ENCODE measurements around the gene MGME1. TPM values are rescaled to one million over a fixed set of nuclear protein-coding genes. Genes with fewer than 3 reads are reported as not detected.

MGME1 gene
- total RNA-seq, 3 donors from 2014 or later = 10.9 to 25.9 (median 22.3) TPM

- Histone ChIP-seq H3K4me1 (ENCODE audit: low read depth) (peaks cover 73% of the 10 kb centered on the region), H3K4me3 (no peak overlapping the region), H3K36me3 (ENCODE audit: low read depth) (no peaks in the 10 kb centered on the region), H3K9me3 (no peaks in the 10 kb centered on the region)
- DNase-seq (no peak), ATAC-seq (no peak)
- intact Hi-C loops (cut with DNase I, micrococcal nuclease) = no loop called here
- TF ChIP-seq CTCF (IDR thresholded peaks at IDR 0.05) = no peak
Measured at GRCh38 chr20:17961587-17961940, 7.3 kb upstream of the MGME1 start.

- DNase-seq (no peak), ATAC-seq (no peak)
- H3K4me3 ChIP-seq = no peak overlapping the region
- intact Hi-C loops (cut with DNase I, micrococcal nuclease) = no loop called here
- TF ChIP-seq CTCF (IDR thresholded peaks at IDR 0.05) = no peak
- peaks cover 62% of the 10 kb centered on the region for H3K4me1 ChIP-seq (ENCODE audit: low read depth)
- H3K9me3 ChIP-seq = no peaks in the 10 kb centered on the region
- H3K36me3 ChIP-seq (ENCODE audit: low read depth) = no peaks in the 10 kb centered on the region
Measured at GRCh38 chr20:17963114-17963897, 5.5 kb upstream of the MGME1 start.

DNA sequence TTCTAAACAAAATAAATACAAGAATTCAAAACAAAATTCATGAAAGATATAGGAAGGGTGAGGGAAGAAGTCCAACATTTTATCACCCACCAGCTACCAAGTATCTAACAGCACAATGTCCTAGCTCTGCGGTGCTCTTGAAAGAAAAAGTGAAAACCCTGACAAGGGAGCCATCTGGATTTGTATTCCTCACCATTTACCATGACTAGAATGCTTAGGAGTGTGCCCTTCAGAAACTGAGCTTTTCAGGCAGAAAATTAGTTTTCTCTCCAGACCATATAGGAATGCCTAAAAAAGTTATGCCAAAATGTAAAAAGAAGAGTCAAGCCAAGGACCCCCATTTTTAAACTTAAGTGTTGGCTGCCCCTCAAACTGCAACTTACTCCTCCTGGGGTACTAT lies 4.7 kb upstream of the MGME1 start:
- peaks cover 55% of the 10 kb centered on the region for H3K4me1 ChIP-seq (ENCODE audit: low read depth)

DNA sequence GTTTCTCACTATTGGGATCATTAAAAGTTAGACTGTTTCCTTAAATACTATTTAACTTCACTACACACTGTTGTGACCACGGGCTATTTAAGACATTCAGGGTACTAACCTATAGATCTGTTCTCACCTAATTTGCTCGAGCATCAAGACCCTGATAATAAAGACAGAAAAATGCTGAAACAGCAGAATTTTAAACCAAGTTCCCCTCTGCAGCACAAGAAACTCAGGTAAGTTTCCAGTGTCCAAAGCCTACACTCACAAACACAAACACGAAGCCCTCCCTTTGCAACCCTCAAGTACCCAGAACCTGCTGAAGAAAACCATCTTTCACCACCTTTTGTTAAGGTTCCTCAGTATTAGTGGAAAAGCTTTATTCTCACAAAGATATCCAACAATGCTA lies 4.2 kb upstream of the MGME1 start:
- DNase-seq = no peak
- H3K4me3 ChIP-seq = no peak overlapping the region
- H3K4me1 ChIP-seq (ENCODE audit: low read depth) = peaks cover 49% of the 10 kb centered on the region

More for the DNA sequence above, 4.7 kb upstream of the MGME1 start:
- DNase-seq (no peak), ATAC-seq (no peak)
- Histone ChIP-seq H3K9me3 (no peaks in the 10 kb centered on the region), H3K4me3 (no peak overlapping the region), H3K36me3 (ENCODE audit: low read depth) (no peaks in the 10 kb centered on the region)
- intact Hi-C loops (cut with DNase I, micrococcal nuclease) = no loop called here
- no peak for TF ChIP-seq CTCF (IDR thresholded peaks at IDR 0.05)

DNA sequence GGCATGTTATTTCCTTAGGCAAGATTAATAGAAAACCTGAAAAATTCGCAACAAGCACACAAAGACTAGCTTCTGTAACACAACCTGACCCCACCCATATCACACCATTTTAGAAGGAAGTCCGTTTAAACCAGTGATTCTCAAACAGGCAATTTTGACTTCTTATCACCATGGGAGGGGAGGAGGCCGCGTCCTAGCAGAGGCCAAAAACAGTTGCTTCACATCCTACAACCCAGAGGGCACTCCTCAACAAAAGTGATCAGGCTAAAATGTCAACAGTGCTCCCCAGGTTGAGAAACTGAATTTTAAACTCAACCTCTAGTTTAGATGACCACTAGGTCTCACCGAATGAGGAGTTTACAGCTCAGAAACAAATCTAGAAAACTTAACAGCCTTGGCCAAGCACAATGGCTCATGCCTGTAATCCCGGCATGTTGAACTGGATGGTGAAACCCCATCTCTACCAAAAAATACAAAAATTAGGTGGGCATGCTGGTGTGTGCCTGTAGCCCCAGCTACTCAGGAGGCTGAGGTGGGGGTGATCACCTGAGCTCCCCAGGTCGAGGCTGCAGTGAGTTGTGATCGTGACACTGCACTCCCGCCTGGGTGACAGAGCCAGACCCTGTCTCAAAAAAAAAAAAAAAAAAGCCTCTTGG lies 3.6 kb upstream of the MGME1 start:
- Histone ChIP-seq H3K4me3 (no peak overlapping the region), H3K4me1 (ENCODE audit: low read depth) (peaks cover 44% of the 10 kb centered on the region), H3K9me3 (no peaks in the 10 kb centered on the region), H3K36me3 (ENCODE audit: low read depth) (no peaks in the 10 kb centered on the region)
- intact Hi-C loops (cut with DNase I, micrococcal nuclease) = no loop called here
- no peak for TF ChIP-seq CTCF (IDR thresholded peaks at IDR 0.05)
- DNase-seq = peak in 1 of 3 donors; percentile 43
- no peak for ATAC-seq

More for the DNA sequence above, 4.2 kb upstream of the MGME1 start:
- ATAC-seq = no peak
- intact Hi-C loops (cut with DNase I, micrococcal nuclease) = no loop called here
- Histone ChIP-seq H3K36me3 (ENCODE audit: low read depth) (no peaks in the 10 kb centered on the region), H3K9me3 (no peaks in the 10 kb centered on the region)
- no peak for TF ChIP-seq CTCF (IDR thresholded peaks at IDR 0.05)

Data from mucosa of descending colon (tissue), 3 donors.